NB4 (cell line): ENCODE results near the gene VAMP4.
A peak's percentile ranks its signal among the peaks of the same experiment; 100 is the strongest.

ENCODE experiments used
- DNase-seq: peaks from one replicate; pipeline ENCODE4 v3.0.0; 2010; ENCODE audit warnings: low read depth
- H3K4me3 ChIP-seq: one replicate; pipeline ENCODE4 v1.5.1; 2011; ENCODE audit warnings: mild to moderate bottlenecking, low read depth, low read length, moderate library complexity
- MYC ChIP-seq: IDR thresholded peaks from 2 replicates; pipeline ENCODE4 v1.6.1; 2011; ENCODE audit warnings: low read depth, low read length
- POLR2A ChIP-seq: IDR thresholded peaks from 2 replicates; pipeline ENCODE4 v1.6.1; 2011; ENCODE audit warnings: mild to moderate bottlenecking; ENCODE audit not compliant: insufficient read length; ENCODE audit errors: extremely low read depth
- TF ChIP-seq, protein P1 (sequence below): IDR thresholded peaks from 2 replicates; pipeline ENCODE4 v1.6.1; 2011; ENCODE audit warnings: low read depth, low read length
- TF ChIP-seq, protein P2 (sequence below): IDR thresholded peaks from one replicate; pipeline ENCODE4 v1.5.1; 2012; ENCODE audit warnings: low read depth, low read length

Gene VAMP4

DNA sequence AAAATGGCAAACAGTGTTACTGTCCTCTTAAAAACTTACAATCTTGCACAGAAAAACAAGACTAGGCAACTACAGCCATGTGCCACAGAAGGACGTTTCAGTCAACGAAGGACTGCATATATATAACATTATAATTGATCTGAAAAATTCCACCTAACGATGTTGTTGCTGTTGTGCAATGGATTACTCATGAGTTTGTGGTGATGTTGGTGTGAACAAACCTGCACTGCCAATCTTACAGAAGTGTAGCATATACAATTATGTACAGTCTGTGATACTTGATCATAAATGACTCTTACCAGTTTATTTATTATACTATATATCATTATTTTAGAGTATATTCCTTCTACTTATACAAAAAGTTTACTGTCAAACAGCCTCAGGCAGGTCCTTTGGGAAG is 6.8 kb upstream of the VAMP4 start:
- DNase-seq = peak; percentile 10
- TF ChIP-seq MYC = no peak
- TF ChIP-seq, protein P1, sequence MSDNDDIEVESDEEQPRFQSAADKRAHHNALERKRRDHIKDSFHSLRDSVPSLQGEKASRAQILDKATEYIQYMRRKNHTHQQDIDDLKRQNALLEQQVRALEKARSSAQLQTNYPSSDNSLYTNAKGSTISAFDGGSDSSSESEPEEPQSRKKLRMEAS = no peak
- TF ChIP-seq, protein P2, sequence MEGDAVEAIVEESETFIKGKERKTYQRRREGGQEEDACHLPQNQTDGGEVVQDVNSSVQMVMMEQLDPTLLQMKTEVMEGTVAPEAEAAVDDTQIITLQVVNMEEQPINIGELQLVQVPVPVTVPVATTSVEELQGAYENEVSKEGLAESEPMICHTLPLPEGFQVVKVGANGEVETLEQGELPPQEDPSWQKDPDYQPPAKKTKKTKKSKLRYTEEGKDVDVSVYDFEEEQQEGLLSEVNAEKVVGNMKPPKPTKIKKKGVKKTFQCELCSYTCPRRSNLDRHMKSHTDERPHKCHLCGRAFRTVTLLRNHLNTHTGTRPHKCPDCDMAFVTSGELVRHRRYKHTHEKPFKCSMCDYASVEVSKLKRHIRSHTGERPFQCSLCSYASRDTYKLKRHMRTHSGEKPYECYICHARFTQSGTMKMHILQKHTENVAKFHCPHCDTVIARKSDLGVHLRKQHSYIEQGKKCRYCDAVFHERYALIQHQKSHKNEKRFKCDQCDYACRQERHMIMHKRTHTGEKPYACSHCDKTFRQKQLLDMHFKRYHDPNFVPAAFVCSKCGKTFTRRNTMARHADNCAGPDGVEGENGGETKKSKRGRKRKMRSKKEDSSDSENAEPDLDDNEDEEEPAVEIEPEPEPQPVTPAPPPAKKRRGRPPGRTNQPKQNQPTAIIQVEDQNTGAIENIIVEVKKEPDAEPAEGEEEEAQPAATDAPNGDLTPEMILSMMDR = no peak
- no peak overlapping the region for H3K4me3 ChIP-seq

DNA sequence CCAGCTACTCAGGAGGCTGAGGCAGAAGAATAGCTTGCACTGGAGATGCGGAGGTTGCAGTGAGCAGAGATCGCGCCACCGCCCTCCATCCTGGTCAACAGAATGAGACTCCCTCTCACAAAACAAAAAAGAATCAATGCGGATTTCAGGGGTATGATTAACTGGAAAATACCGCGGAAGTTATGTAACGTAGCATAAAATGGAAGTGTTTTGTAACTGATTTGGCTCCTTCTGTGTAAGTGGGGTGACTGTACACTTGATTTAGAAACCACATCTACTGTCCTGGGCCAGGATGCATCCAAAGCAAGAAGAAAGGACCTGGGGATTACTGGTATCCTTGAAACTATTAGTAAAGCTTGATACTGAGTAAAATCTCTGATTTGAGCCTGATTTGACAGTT is 3.1 kb upstream of the VAMP4 start:
- peak; percentile 41 for DNase-seq
- TF ChIP-seq, protein P1 = no peak
- TF ChIP-seq, protein P2 = no peak
- TF ChIP-seq MYC = no peak
- no peak for TF ChIP-seq POLR2A
- H3K4me3 ChIP-seq = no peak overlapping the region

- peak overlapping the region; percentile 90 for H3K4me3 ChIP-seq
- TF ChIP-seq, protein P1 = no peak
- TF ChIP-seq, protein P2 = no peak
- no peak for TF ChIP-seq MYC
- TF ChIP-seq POLR2A = no peak
- DNase-seq = no peak
These were observed 1.4 kb upstream of the VAMP4 start for GRCh38 chr1:171743081-171743870.

GRCh38 chr1:171742577-171742922 is 685 bp upstream of the VAMP4 start:
- DNase-seq = no peak
- H3K4me3 ChIP-seq = peak overlapping the region; percentile 90
- no peak for TF ChIP-seq POLR2A

DNA sequence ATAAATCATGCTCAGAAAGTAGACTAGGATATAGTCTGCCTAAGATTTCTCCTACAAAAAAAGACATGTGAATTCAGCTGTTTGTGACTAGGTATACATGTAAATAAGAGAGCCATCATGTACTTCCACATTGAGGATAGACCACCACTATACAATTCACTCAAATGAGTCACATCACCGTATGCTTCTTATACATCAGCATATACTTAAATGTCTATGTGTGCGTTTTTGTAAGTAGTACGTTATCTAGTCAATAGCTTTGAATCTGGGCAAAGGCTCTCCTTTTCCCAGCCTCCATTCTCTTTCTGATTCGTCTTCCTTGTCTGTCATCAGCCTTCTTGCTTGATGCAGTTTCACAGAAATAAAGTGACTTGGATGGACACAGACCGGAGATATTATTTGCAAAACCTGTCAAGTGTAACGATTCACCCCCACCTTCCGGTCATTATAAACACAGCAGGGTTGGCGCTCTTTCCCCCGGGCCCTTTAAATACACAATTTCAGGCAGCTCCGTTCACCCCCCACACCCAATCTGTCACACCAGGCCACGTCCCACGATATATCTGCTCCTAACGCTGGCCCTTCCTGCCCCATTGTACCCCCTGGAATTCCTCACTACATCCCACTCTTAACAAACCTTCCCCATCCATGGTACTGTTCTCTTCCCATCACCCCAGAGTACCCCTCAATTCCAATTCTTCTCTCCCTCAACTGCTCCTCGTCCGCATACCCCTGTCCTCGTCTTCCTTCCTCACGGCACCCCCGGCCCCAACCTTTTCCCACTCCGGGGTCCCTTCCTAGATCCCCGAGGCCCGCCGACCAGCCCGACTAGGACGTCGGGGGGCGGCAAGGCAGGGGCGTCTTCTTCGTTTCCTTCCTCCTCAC is 636 bp downstream of the VAMP4 start:
- DNase-seq = peak; percentile 76
- TF ChIP-seq, protein P1 = no peak
- TF ChIP-seq MYC = no peak
- no peak for TF ChIP-seq POLR2A
- TF ChIP-seq, protein P2 = no peak
- H3K4me3 ChIP-seq = peak overlapping the region; percentile 90

DNA sequence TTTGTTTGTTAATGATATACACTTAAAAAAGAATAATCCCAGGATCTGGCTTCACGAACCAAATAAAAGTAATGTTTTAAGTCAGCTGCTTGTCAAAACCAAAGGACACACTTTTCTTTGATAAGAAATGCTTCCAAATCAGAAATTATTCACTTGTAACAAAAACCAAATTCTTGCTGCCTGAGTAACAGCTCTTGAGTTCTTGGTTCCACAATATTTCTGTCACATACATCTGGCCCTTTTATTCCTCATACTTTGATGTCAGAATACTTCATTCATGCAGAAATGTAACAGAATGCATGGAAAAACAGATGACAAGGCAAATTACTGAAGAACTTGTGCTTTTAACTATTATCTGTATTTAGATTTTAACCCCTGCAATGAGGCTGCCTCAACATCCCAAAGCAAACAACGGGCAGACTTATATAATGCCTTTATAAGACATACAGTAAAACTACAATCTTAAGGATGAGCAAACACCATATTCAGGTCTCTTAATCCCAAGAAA is 1.5 kb downstream of the VAMP4 start:
- peak overlapping the region; percentile 90 for H3K4me3 ChIP-seq
- no peak for TF ChIP-seq MYC
- TF ChIP-seq, protein P2 = no peak
- TF ChIP-seq, protein P1 = no peak
- no peak for TF ChIP-seq POLR2A

More for the DNA sequence above, 1.5 kb downstream of the VAMP4 start:
- DNase-seq = no peak
